Karpas-422 (cell line): ENCODE measurements around the gene DYNC1H1. TPM values are rescaled to one million over a fixed set of nuclear protein-coding genes. Genes with fewer than 3 reads are reported as not detected.
"Not testable (repeated sequence)": the region's sequence is repeated elsewhere in the genome, so short reads cannot be mapped to it uniquely, and the experiment has no call there.

Experiments
- DNase-seq: peaks from one replicate; pipeline ENCODE4 v3.0.0-alpha.2; 2015
- H2AFZ ChIP-seq: fragments of 200-600 bp; sonication (generic); 2 replicates; pipeline ENCODE4 v1.6.1; 2014; ENCODE audit warnings: antibody characterized with exemption, low read length, mixed read lengths
- H3K27ac ChIP-seq: fragments of 200-600 bp; sonication (generic); 2 replicates; pipeline ENCODE4 v1.5.1; 2014; ENCODE audit warnings: mild to moderate bottlenecking, low read length, moderate library complexity
- H3K27me3 ChIP-seq: fragments of 200-600 bp; sonication (generic); 2 replicates; pipeline ENCODE4 v1.6.1; 2014; ENCODE audit warnings: low read length, mixed read lengths
- H3K36me3 ChIP-seq: fragments of 200-600 bp; sonication (generic); 2 replicates; pipeline ENCODE4 v1.6.1; 2014; ENCODE audit warnings: low read length, mixed read lengths; ENCODE audit not compliant: insufficient read depth
- H3K4me1 ChIP-seq: fragments of 200-600 bp; sonication (generic); 2 replicates; pipeline ENCODE4 v1.6.1; 2014; ENCODE audit warnings: mild to moderate bottlenecking, low read length, mixed read lengths
- H3K4me2 ChIP-seq: fragments of 200-600 bp; sonication (generic); 2 replicates; pipeline ENCODE4 v1.6.1; 2014; ENCODE audit warnings: low read length, low read depth, mild to moderate bottlenecking; ENCODE audit not compliant: poor library complexity, severe bottlenecking
- H3K4me3 ChIP-seq: fragments of 200-600 bp; sonication (generic); 2 replicates; pipeline ENCODE4 v1.5.1; 2014; ENCODE audit warnings: mild to moderate bottlenecking, antibody characterized with exemption, low read length, mixed read lengths
- H3K79me2 ChIP-seq: fragments of 200-600 bp; sonication (generic); 2 replicates; pipeline ENCODE4 v1.6.1; 2014; ENCODE audit warnings: mild to moderate bottlenecking, low read length, mixed read lengths
- H3K9ac ChIP-seq: fragments of 200-600 bp; sonication (generic); 2 replicates; pipeline ENCODE4 v1.6.0; 2014; ENCODE audit warnings: low read length
- H3K9me2 ChIP-seq: fragments of 200-600 bp; sonication (generic), shearing (Covaris generic); replicated peaks from 2 replicates; pipeline ENCODE4 v1.6.0; 2014; ENCODE audit warnings: mild to moderate bottlenecking, low read length, moderate library complexity; ENCODE audit not compliant: insufficient read depth
- H3K9me3 ChIP-seq: fragments of 300-700, 200-600 bp; sonication (generic); 2 replicates; pipeline ENCODE4 v1.6.1; 2014; ENCODE audit warnings: low read length, mixed read lengths
- H4K20me1 ChIP-seq: fragments of 200-600 bp; sonication (generic); 2 replicates; pipeline ENCODE4 v1.6.1; 2014; ENCODE audit warnings: mild to moderate bottlenecking, antibody characterized with exemption, low read length, low read depth; ENCODE audit not compliant: insufficient read depth
- total RNA-seq: library from RNA; depleted of rRNA; stranded (reverse); fragments of >200 nt; shearing (Covaris generic); gene quantifications from 2 replicates; pipeline ENCODE4 v1.2.3, GENCODE V29; 2014; ENCODE audit warnings: low replicate concordance

The DYNC1H1 gene
- total RNA-seq, 1 experiment from 2014 or later: 240 TPM

DNA sequence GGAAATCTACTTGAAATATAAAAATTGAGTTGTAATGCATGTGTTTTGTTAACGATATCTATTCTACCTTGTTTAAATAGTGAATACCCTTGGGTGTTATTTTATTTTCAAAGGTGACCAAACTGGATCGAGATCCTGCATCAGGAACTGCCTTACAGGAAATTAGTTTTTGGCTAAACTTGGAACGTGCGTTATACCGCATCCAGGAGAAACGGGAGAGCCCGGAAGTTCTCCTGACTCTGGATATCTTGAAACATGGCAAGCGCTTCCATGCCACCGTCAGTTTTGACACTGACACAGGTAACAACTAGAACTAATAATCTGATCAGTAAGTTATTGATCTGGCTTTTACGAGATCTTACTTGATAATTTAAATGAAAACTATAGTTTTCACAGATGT, 15.9 kb downstream of the DYNC1H1 start:
- Histone ChIP-seq H3K27me3 (no peaks in the 10 kb centered on the region), H3K4me1 (no peaks in the 10 kb centered on the region), H3K79me2 (peaks cover 31% of the 10 kb centered on the region), H2AFZ (no peak overlapping the region), H3K9me2 (no peaks in the 10 kb centered on the region), H3K4me3 (no peak overlapping the region), H4K20me1 (peaks cover 10% of the 10 kb centered on the region), H3K36me3 (peaks cover 69% of the 10 kb centered on the region), H3K27ac (no peak overlapping the region), H3K4me2 (no peak overlapping the region), H3K9ac (no peak overlapping the region), H3K9me3 (no peaks in the 10 kb centered on the region)
- DNase-seq: no peak

DNA sequence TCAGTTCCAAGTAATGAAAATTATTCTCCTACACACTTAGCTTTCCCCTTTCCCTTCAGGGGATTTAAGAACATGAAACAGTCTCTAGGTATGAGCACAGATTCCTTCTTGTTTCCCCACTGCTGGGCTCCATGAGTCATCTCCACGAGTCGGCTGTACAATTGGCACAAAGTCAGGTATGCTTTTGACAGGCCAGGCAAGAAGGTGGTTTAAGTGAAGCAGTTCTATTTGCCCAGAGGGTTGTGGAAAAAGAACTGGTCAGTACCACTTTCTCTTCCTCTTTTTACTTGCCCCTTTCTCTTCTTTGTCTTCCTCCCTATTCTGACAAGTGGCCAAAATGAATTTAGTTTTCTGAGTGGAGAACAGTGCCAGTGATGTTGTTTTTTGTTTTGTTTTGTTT, 16.3 kb downstream of the DYNC1H1 start:
- H3K9me3 ChIP-seq: no peaks in the 10 kb centered on the region
- H3K9me2 ChIP-seq: no peaks in the 10 kb centered on the region
- peaks cover 69% of the 10 kb centered on the region for H3K36me3 ChIP-seq
- no peaks in the 10 kb centered on the region for H3K27me3 ChIP-seq
- H3K4me2 ChIP-seq: no peak overlapping the region
- H3K27ac ChIP-seq: no peak overlapping the region
- no peak overlapping the region for H2AFZ ChIP-seq
- peaks cover 29% of the 10 kb centered on the region for H3K79me2 ChIP-seq
- H3K4me3 ChIP-seq: no peak overlapping the region
- no peak overlapping the region for H3K9ac ChIP-seq
- no peak for DNase-seq
- peaks cover 8% of the 10 kb centered on the region for H4K20me1 ChIP-seq
- no peaks in the 10 kb centered on the region for H3K4me1 ChIP-seq

DNA sequence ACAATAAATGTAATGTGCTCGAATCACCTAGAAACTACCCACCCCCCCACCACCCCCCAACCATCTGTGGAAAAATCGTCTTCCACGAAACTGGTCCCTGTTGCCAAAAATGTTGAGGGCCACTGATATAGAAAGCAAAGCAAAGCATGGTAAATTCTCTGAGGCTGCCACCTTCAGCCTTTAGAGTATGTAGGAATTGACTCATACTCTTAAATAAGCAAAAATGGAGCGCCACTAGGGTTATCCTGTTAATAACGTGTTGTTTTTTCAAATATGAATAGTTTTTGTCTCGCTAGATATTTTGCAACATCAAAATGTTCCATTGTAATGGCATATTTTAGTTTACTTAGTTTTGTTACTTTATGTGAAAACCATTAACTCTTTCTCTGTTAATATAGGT, 18.2 kb downstream of the DYNC1H1 start:
- no peak overlapping the region for H3K4me2 ChIP-seq
- peaks cover 21% of the 10 kb centered on the region for H3K79me2 ChIP-seq
- no peak overlapping the region for H3K4me3 ChIP-seq
- H3K27ac ChIP-seq: no peak overlapping the region
- no peaks in the 10 kb centered on the region for H3K4me1 ChIP-seq
- H3K27me3 ChIP-seq: no peaks in the 10 kb centered on the region
- DNase-seq: no peak
- H2AFZ ChIP-seq: no peak overlapping the region
- H3K9ac ChIP-seq: no peak overlapping the region
- peaks cover 18% of the 10 kb centered on the region for H4K20me1 ChIP-seq
- H3K36me3 ChIP-seq: peaks cover 75% of the 10 kb centered on the region
- H3K9me2 ChIP-seq: no peaks in the 10 kb centered on the region
- H3K9me3 ChIP-seq: no peaks in the 10 kb centered on the region

DNA sequence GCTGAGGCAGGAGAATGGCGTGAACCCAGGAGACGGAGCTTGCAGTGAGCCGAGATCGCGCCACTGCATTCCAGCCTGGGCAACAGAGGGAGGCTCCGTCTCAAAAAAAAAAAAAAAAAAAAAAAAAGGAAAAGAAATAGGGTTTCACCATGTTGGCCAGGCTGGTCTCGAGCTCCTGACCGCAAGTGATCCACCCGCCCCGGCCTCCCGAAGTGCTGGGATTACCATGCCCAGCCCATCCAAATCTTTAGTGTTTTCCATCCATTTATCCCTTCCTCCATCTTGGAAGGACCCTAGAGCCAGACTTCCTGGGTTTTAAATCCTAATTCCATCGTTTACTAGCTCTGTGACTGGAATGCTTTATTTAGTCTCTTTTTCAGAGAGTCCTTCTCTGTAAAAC, 20.5 kb downstream of the DYNC1H1 start:
- not testable (repeated sequence) for DNase-seq, H3K4me2 ChIP-seq, H3K4me1 ChIP-seq

DNA sequence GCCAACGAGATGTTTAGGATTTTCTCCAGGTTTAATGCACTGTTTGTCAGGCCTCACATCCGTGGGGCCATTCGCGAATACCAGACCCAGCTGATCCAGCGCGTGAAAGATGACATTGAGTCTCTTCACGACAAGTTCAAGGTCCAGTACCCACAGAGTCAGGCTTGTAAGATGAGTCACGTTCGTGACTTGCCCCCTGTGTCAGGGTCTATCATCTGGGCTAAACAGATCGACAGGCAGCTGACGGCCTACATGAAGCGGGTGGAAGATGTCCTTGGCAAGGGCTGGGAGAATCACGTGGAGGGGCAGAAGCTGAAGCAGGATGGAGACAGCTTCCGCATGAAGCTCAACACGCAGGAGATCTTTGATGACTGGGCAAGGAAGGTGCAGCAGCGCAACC, 21.6 kb downstream of the DYNC1H1 start:
- no peaks in the 10 kb centered on the region for H3K9me2 ChIP-seq
- H3K79me2 ChIP-seq: peaks cover 17% of the 10 kb centered on the region
- no peak overlapping the region for H3K4me2 ChIP-seq
- H3K27ac ChIP-seq: no peak overlapping the region
- H3K27me3 ChIP-seq: no peaks in the 10 kb centered on the region
- peaks cover 14% of the 10 kb centered on the region; the same call in 1 of the 2 replicates for H4K20me1 ChIP-seq
- H3K4me3 ChIP-seq: no peak overlapping the region
- H3K36me3 ChIP-seq: peaks cover 74% of the 10 kb centered on the region
- DNase-seq: no peak
- H2AFZ ChIP-seq: no peak overlapping the region
- no peaks in the 10 kb centered on the region for H3K4me1 ChIP-seq
- no peaks in the 10 kb centered on the region for H3K9me3 ChIP-seq
- H3K9ac ChIP-seq: no peak overlapping the region

More for the DNA sequence above, 20.5 kb downstream of the DYNC1H1 start:
- Histone ChIP-seq H4K20me1 (peaks cover 14% of the 10 kb centered on the region; the same call in 1 of the 2 replicates), H3K36me3 (peaks cover 77% of the 10 kb centered on the region), H3K79me2 (peaks cover 22% of the 10 kb centered on the region)
- H3K9ac ChIP-seq, H3K9me2 ChIP-seq, H3K27me3 ChIP-seq, H2AFZ ChIP-seq, H3K9me3 ChIP-seq, H3K27ac ChIP-seq, H3K4me3 ChIP-seq: not testable (repeated sequence)

DNA sequence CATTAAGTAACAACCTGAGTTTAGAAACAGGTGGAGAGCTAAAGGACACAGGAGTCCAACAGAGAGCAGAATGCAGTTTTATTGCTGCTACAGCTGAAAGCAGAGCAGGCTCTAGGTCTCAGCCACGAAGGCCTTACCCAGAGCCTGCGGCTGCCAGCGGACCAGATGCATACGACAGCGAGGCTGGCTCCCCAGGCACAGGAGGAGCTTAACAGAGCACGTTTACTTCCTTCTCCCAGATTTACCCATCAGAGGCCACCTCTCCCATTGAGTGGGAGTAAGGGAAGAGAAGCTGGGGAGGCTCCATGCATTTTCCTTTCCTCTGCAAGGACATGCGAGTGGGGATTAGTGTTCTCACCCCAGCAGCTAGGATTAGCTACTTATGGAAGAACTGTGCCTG, 22.6 kb downstream of the DYNC1H1 start:
- H3K36me3 ChIP-seq: peaks cover 74% of the 10 kb centered on the region
- no peak overlapping the region for H3K9ac ChIP-seq
- no peaks in the 10 kb centered on the region for H3K9me3 ChIP-seq
- peaks cover 14% of the 10 kb centered on the region; the same call in 1 of the 2 replicates for H4K20me1 ChIP-seq
- no peaks in the 10 kb centered on the region for H3K27me3 ChIP-seq
- H3K4me2 ChIP-seq: no peak overlapping the region
- no peak overlapping the region for H2AFZ ChIP-seq
- H3K79me2 ChIP-seq: peaks cover 17% of the 10 kb centered on the region
- H3K4me1 ChIP-seq: peaks cover 6% of the 10 kb centered on the region
- no peak overlapping the region for H3K27ac ChIP-seq
- no peak overlapping the region for H3K4me3 ChIP-seq
- no peak for DNase-seq
- no peaks in the 10 kb centered on the region for H3K9me2 ChIP-seq

DNA sequence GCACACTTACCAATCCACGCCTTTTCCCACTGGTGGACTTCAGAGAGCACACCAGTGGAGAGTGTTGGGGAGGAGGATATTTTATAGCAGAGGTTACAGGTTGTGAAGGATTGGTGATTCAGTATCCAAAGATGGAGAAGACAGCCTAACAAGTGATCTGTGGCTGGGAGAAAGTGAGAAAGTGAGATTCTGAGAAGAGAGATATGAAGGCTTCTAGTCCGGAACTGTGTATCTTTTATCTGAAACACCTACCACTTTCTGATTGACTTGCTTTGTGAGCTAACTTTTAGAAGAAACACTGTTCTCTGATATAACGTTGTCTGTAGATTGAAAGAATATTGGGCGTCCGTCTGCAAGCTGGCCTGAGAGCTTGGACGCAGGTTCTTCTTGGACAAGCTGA, 24.0 kb downstream of the DYNC1H1 start:
- DNase-seq: no peak
- Histone ChIP-seq H3K79me2 (peaks cover 11% of the 10 kb centered on the region), H3K36me3 (peaks cover 78% of the 10 kb centered on the region), H3K9ac (no peak overlapping the region), H3K9me3 (no peaks in the 10 kb centered on the region), H3K27me3 (no peaks in the 10 kb centered on the region), H3K4me3 (no peak overlapping the region), H2AFZ (no peak overlapping the region), H4K20me1 (peaks cover 14% of the 10 kb centered on the region; the same call in 1 of the 2 replicates), H3K27ac (no peak overlapping the region), H3K4me1 (peaks cover 13% of the 10 kb centered on the region), H3K9me2 (no peaks in the 10 kb centered on the region), H3K4me2 (no peak overlapping the region)

DNA sequence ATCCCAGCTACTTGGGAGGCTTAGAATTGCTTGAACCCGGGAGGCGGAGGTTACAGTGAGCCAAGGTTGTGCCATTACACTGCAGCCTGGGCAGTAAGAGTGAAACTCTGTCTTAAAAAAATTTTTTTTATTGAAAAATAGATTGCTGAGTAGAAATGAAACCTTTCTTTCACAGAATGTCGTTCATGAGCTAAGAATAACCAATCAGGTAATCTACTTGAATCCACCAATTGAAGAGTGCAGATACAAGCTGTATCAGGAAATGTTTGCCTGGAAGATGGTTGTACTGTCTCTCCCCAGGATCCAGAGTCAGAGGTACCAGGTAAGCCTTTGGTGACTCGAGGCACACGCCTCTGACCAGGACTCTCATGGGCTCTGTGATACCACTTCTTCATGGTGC, 27.0 kb downstream of the DYNC1H1 start:
- Histone ChIP-seq H3K27ac (no peak overlapping the region), H3K27me3 (no peaks in the 10 kb centered on the region), H3K79me2 (peaks cover 12% of the 10 kb centered on the region; the same call in 1 of the 2 replicates), H3K36me3 (peaks cover 79% of the 10 kb centered on the region), H3K4me2 (no peak overlapping the region), H3K9ac (no peak overlapping the region), H3K9me2 (no peaks in the 10 kb centered on the region), H4K20me1 (peaks cover 8% of the 10 kb centered on the region; the same call in 1 of the 2 replicates), H3K4me1 (peaks cover 13% of the 10 kb centered on the region), H2AFZ (no peak overlapping the region), H3K4me3 (no peak overlapping the region), H3K9me3 (no peaks in the 10 kb centered on the region)
- no peak for DNase-seq

DNA sequence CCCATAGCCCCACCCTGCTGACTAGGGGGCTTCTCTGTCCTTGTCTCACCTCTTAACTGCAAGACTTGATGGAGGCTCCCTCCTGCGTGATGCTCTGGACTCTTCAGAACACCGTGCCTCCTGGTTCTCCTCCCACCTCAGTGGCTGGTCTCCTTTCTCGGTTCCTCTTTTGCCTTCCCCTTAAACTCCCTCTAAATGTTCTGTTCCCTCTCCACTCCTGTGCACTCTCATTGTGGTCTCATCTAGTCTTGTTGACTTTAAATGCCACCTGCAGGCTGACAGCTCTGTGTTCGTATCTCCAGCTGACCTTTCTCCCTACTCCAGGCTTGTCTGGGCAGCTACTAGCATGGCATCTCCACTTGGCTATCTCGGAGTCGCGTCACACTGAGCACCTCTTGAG, 28.3 kb downstream of the DYNC1H1 start:
- DNase-seq: peak; percentile 62
- Histone ChIP-seq H3K9me2 (no peaks in the 10 kb centered on the region), H3K9ac (no peak overlapping the region), H2AFZ (no peak overlapping the region), H3K4me2 (no peak overlapping the region), H3K4me3 (no peak overlapping the region), H3K79me2 (peaks cover 22% of the 10 kb centered on the region), H3K4me1 (peaks cover 13% of the 10 kb centered on the region), H3K27me3 (no peaks in the 10 kb centered on the region), H3K36me3 (peaks cover 75% of the 10 kb centered on the region), H3K27ac (peak overlapping the region; percentile 27; the same call in 1 of the 2 replicates), H3K9me3 (no peaks in the 10 kb centered on the region), H4K20me1 (no peaks in the 10 kb centered on the region)
